22Rv1 (cell line): Measurements from ENCODE around the gene NR1D2.

ENCODE experiments used
- H3K27ac ChIP-seq: fragments of 450-650 bp; 2 replicates; pipeline ENCODE4 v1.5.1; 2017
- CTCF ChIP-seq: fragments of 450-650 bp; IDR thresholded peaks from 2 replicates; pipeline ENCODE4 v1.5.1; 2017; ENCODE audit warnings: mild to moderate bottlenecking
- ZFX ChIP-seq: fragments of 450-650 bp; IDR thresholded peaks from 2 replicates; pipeline ENCODE4 v1.6.1; 2017; ENCODE audit warnings: antibody characterized with exemption, borderline replicate concordance

NR1D2 gene

GRCh38 chr3:23953523-23953922 is 8.4 kb downstream of the NR1D2 start:
- TF ChIP-seq CTCF, result no peak
- no peak for TF ChIP-seq ZFX
- H3K27ac ChIP-seq, result no peak overlapping the region

GRCh38 chr3:23954144-23954543 is 9.1 kb downstream of the NR1D2 start:
- TF ChIP-seq ZFX (no peak), CTCF (no peak)
- H3K27ac ChIP-seq, result no peak overlapping the region

- H3K27ac ChIP-seq, result no peak overlapping the region
- no peak for TF ChIP-seq CTCF
- no peak for TF ChIP-seq ZFX
These were observed 11.6 kb downstream of the NR1D2 start for GRCh38 chr3:23956701-23957100.

GRCh38 chr3:23959135-23959900 is 14.2 kb downstream of the NR1D2 start:
- TF ChIP-seq ZFX (no peak), CTCF (no peak)
- H3K27ac ChIP-seq, result no peak overlapping the region

GRCh38 chr3:23960649-23961048 is 15.6 kb downstream of the NR1D2 start:
- H3K27ac ChIP-seq, result no peak overlapping the region
- TF ChIP-seq ZFX (no peak), CTCF (no peak)

GRCh38 chr3:23961066-23961465 is 16.0 kb downstream of the NR1D2 start:
- H3K27ac ChIP-seq, result no peak overlapping the region
- TF ChIP-seq ZFX (no peak), CTCF (no peak)

GRCh38 chr3:23961913-23962312 is 16.8 kb downstream of the NR1D2 start:
- TF ChIP-seq CTCF (no peak), ZFX (no peak)

More at GRCh38 chr3:23961913-23962312, 16.8 kb downstream of the NR1D2 start:
- H3K27ac ChIP-seq, result no peak overlapping the region
